ENCODE data around the gene UNK. TPM values are rescaled to one million over a fixed set of nuclear protein-coding genes. Genes with fewer than 3 reads are reported as not detected.

Gene UNK
- total RNA-seq, 1 experiment from 2014 or later, result 35.4 TPM

DNA sequence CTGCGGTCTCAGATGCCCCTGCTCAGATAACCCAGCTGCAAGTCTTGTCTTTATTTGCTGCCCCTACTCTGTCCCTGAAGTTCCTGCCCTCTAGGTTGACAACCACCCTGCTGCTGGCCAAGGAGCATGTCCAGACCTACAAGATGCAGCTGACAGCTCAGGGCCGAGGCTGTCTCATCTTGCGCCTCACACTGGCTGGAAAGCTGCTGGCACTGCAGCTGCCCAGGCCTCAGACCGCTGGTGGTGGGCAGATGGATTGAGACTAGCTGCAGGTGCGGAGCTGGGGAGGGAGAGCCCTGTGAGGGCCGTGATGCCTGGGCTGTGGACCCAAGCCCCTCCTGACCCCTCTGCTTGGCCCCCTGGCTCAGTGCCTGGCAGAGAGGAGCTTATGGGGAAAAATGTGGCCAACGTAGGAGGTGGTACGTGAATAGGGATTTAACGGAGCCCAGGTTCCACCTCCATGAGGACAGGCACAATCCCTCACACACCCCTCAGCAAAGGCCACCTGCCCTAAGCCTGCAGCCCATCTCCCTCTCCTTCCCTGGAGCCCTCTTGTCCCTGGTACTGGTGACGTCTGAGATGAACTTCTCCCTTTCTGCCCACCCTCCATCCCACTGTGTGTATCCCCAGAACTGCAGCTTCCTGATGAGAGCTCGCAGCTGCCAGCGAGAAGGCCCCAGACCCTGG, 11.3 kb upstream of the UNK start:
- Mint-ChIP-seq H3K4me1 (peaks cover 34% of the 10 kb centered on the region), H3K4me3 (no peak overlapping the region), H3K27ac (0 out of 2 replicates have a peak overlapping the region, but pooled peaks have one; percentile 41), H3K36me3 (peaks cover 19% of the 10 kb centered on the region), H3K27me3 (ENCODE audit: low read depth) (no peaks in the 10 kb centered on the region), H3K9me3 (no peaks in the 10 kb centered on the region)
- POLR2A ChIA-PET, result interaction anchor here (4.0 kb wide), 1 partner anchor 8 kb away, joined by 22 read pairs; the partner anchor contains the start of gene GALK1
- CTCF ChIA-PET, result interaction anchor here (0.8 to 7.8 kb wide), 9 partner anchors 8 to 172 kb away, joined by 3 to 72 read pairs (median 5); partner anchors contain the start of genes GALK1 and SMIM5
- TF ChIP-seq, protein P1, sequence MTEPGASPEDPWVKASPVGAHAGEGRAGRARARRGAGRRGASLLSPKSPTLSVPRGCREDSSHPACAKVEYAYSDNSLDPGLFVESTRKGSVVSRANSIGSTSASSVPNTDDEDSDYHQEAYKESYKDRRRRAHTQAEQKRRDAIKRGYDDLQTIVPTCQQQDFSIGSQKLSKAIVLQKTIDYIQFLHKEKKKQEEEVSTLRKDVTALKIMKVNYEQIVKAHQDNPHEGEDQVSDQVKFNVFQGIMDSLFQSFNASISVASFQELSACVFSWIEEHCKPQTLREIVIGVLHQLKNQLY (CRISPR knock-in tag; IDR thresholded peaks at IDR 0.05), result no peak
- TF ChIP-seq, protein P2, sequence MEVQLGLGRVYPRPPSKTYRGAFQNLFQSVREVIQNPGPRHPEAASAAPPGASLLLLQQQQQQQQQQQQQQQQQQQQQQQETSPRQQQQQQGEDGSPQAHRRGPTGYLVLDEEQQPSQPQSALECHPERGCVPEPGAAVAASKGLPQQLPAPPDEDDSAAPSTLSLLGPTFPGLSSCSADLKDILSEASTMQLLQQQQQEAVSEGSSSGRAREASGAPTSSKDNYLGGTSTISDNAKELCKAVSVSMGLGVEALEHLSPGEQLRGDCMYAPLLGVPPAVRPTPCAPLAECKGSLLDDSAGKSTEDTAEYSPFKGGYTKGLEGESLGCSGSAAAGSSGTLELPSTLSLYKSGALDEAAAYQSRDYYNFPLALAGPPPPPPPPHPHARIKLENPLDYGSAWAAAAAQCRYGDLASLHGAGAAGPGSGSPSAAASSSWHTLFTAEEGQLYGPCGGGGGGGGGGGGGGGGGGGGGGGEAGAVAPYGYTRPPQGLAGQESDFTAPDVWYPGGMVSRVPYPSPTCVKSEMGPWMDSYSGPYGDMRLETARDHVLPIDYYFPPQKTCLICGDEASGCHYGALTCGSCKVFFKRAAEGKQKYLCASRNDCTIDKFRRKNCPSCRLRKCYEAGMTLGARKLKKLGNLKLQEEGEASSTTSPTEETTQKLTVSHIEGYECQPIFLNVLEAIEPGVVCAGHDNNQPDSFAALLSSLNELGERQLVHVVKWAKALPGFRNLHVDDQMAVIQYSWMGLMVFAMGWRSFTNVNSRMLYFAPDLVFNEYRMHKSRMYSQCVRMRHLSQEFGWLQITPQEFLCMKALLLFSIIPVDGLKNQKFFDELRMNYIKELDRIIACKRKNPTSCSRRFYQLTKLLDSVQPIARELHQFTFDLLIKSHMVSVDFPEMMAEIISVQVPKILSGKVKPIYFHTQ (CRISPR knock-in tag; IDR thresholded peaks at IDR 0.05), result no peak
- TF ChIP-seq EMX1 (CRISPR knock-in tag; IDR thresholded peaks at IDR 0.05), result no peak
- no peak for TF ChIP-seq FOXJ3 (CRISPR knock-in tag; IDR thresholded peaks at IDR 0.05; ENCODE audit: borderline replicate concordance)
- no peak for TF ChIP-seq ZNF263 (CRISPR knock-in tag; IDR thresholded peaks at IDR 0.05; ENCODE audit: low read depth)
- TF ChIP-seq RELA (CRISPR knock-in tag; IDR thresholded peaks at IDR 0.05; ENCODE audit: borderline replicate concordance), result no peak
- TF ChIP-seq TEAD1 (CRISPR knock-in tag; IDR thresholded peaks at IDR 0.05), result no peak
- no peak for TF ChIP-seq OVOL2 (CRISPR knock-in tag; IDR thresholded peaks at IDR 0.05; ENCODE audit: borderline replicate concordance)
- TF ChIP-seq NFE2L1 (CRISPR knock-in tag; IDR thresholded peaks at IDR 0.05), result no peak
- TF ChIP-seq, protein P3, sequence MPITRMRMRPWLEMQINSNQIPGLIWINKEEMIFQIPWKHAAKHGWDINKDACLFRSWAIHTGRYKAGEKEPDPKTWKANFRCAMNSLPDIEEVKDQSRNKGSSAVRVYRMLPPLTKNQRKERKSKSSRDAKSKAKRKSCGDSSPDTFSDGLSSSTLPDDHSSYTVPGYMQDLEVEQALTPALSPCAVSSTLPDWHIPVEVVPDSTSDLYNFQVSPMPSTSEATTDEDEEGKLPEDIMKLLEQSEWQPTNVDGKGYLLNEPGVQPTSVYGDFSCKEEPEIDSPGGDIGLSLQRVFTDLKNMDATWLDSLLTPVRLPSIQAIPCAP (CRISPR knock-in tag; IDR thresholded peaks at IDR 0.05), result no peak
- no peak for TF ChIP-seq PRRX2 (CRISPR knock-in tag; IDR thresholded peaks at IDR 0.05)
- TF ChIP-seq, protein P4, sequence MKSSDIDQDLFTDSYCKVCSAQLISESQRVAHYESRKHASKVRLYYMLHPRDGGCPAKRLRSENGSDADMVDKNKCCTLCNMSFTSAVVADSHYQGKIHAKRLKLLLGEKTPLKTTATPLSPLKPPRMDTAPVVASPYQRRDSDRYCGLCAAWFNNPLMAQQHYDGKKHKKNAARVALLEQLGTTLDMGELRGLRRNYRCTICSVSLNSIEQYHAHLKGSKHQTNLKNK (CRISPR knock-in tag; IDR thresholded peaks at IDR 0.05), result no peak
- TF ChIP-seq TP53 (CRISPR knock-in tag; IDR thresholded peaks at IDR 0.05), result no peak
- no peak for TF ChIP-seq ZNF219 (CRISPR knock-in tag; IDR thresholded peaks at IDR 0.05; ENCODE audit: borderline replicate concordance)
- no peak for TF ChIP-seq ESRRA (CRISPR knock-in tag; IDR thresholded peaks at IDR 0.05; ENCODE audit: borderline replicate concordance)
- TF ChIP-seq NR3C1 (CRISPR knock-in tag; conservative IDR thresholded peaks at IDR 0.05; ENCODE audit: low read depth), result no peak
- no peak for TF ChIP-seq FOXK1 (CRISPR knock-in tag; IDR thresholded peaks at IDR 0.05)
- ATAC-seq (no peak), DNase-seq (ENCODE audit: low spot score) (no peak)

DNA sequence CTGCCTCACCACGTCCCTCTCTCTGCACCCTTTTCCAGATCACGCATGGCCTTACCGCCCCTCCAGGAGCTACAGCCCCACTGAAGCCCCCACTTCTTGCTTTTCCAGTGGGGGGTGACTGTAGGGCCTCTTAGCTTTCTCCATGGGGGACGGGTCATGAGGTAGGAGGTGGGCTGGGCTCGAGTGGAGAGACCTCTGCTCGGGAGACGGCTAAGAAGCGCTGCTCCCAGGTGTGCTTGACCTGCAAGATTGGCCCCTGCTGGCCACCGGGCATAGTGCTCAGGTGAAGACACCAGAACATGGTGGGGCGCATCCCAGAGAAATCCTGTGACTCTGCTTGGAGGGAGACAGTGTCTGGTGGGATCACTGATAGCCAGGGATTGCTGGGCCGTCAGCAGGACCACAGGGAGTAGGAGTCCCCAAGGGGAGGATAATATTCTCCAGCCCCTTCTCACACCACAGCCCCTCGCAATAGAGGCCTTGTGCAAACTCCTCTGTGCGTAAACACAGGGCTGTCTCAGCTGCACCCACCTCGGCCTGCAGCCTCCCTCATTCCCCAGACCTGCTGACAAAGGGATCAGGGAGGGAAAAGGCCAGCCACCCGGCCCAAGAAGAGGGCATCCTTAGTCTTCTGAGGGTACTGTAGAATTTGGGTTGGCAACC, 10.7 kb upstream of the UNK start:
- Mint-ChIP-seq H3K4me1 (peaks cover 39% of the 10 kb centered on the region), H3K4me3 (no peak overlapping the region), H3K27ac (no peak overlapping the region), H3K9me3 (no peaks in the 10 kb centered on the region), H3K36me3 (peaks cover 25% of the 10 kb centered on the region), H3K27me3 (ENCODE audit: low read depth) (no peaks in the 10 kb centered on the region)
- POLR2A ChIA-PET, result interaction anchor here (0.6 to 4.0 kb wide), 5 partner anchors 9 to 857 kb away, joined by 3 to 22 read pairs (median 4); partner anchors contain the start of gene GALK1
- CTCF ChIA-PET, result interaction anchor here (0.6 to 7.8 kb wide), 12 partner anchors 9 to 173 kb away, joined by 3 to 72 read pairs (median 5); partner anchors contain the start of genes GALK1 and SMIM5
- ATAC-seq (peak; percentile 63), DNase-seq (ENCODE audit: low spot score) (peak; percentile 69)
- TF ChIP-seq, protein P5, sequence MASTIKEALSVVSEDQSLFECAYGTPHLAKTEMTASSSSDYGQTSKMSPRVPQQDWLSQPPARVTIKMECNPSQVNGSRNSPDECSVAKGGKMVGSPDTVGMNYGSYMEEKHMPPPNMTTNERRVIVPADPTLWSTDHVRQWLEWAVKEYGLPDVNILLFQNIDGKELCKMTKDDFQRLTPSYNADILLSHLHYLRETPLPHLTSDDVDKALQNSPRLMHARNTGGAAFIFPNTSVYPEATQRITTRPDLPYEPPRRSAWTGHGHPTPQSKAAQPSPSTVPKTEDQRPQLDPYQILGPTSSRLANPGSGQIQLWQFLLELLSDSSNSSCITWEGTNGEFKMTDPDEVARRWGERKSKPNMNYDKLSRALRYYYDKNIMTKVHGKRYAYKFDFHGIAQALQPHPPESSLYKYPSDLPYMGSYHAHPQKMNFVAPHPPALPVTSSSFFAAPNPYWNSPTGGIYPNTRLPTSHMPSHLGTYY (CRISPR knock-in tag; IDR thresholded peaks at IDR 0.05), result peak; percentile 49; the same call in 1 of the 2 replicates
- TF ChIP-seq, protein P2 (CRISPR knock-in tag; IDR thresholded peaks at IDR 0.05), result no peak

Data from WTC11 (cell line).